HUES64 (cell line): ENCODE results near the gene LRTM2.

Experiments
- H3K27ac ChIP-seq: 2 replicates; pipeline ENCODE4 v1.7.0; 2013; ENCODE audit warnings: low read depth, low read length, inconsistent platforms
- H3K27me3 ChIP-seq: 2 replicates; pipeline ENCODE4 v1.6.1; 2013; ENCODE audit warnings: mild to moderate bottlenecking, low read length; ENCODE audit not compliant: insufficient read depth
- H3K36me3 ChIP-seq: 2 replicates; pipeline ENCODE4 v1.6.1; 2013; ENCODE audit warnings: mild to moderate bottlenecking, low read length; ENCODE audit not compliant: insufficient read depth
- H3K4me1 ChIP-seq: 2 replicates; pipeline ENCODE4 v1.6.1; 2013; ENCODE audit warnings: mild to moderate bottlenecking, low read length, moderate library complexity; ENCODE audit not compliant: insufficient read depth
- H3K4me3 ChIP-seq: 2 replicates; pipeline ENCODE4 v1.5.1; 2013; ENCODE audit warnings: mild to moderate bottlenecking, low read length, moderate library complexity
- H3K9ac ChIP-seq: 2 replicates; pipeline ENCODE4 v1.6.1; 2013; ENCODE audit warnings: mild to moderate bottlenecking, low read depth, low read length
- H3K9me3 ChIP-seq: 2 replicates; pipeline ENCODE4 v1.6.1; 2013; ENCODE audit warnings: low read depth, low read length; ENCODE audit not compliant: insufficient read depth
- WGBS: fragments of 150-250, 120-280 bp; methylation state at CpG from one replicate; pipeline ENCODE4 v1.1.7; 2013; ENCODE audit warnings: missing lambda C conversion rate; 5-methylcytosine and 5-hydroxymethylcytosine counted together

The LRTM2 gene

GRCh38 chr12:1826401-1826800, 6.0 kb downstream of the LRTM2 start:
- Histone ChIP-seq H3K9me3 (no peaks in the 10 kb centered on the region), H3K4me3 (no peak overlapping the region), H3K27me3 (peaks cover 29% of the 10 kb centered on the region), H3K4me1 (no peaks in the 10 kb centered on the region; the same call in 1 of the 2 replicates), H3K36me3 (no peaks in the 10 kb centered on the region), H3K9ac (no peak overlapping the region), H3K27ac (no peak overlapping the region)
- 90% methylated on average over 14 of the region's 15 CpGs for WGBS

GRCh38 chr12:1826867-1827705, 6.7 kb downstream of the LRTM2 start:
- Histone ChIP-seq H3K4me3 (no peak overlapping the region), H3K9me3 (no peaks in the 10 kb centered on the region), H3K27ac (no peak overlapping the region), H3K36me3 (no peaks in the 10 kb centered on the region), H3K9ac (no peak overlapping the region), H3K27me3 (peaks cover 27% of the 10 kb centered on the region), H3K4me1 (no peaks in the 10 kb centered on the region; the same call in 1 of the 2 replicates)
- WGBS = 87% methylated on average over 25 of the region's 25 CpGs

GRCh38 chr12:1827826-1828805, 7.8 kb downstream of the LRTM2 start:
- Histone ChIP-seq H3K9ac (no peak overlapping the region), H3K27me3 (peaks cover 21% of the 10 kb centered on the region), H3K4me1 (no peaks in the 10 kb centered on the region; the same call in 1 of the 2 replicates), H3K27ac (no peak overlapping the region), H3K4me3 (no peak overlapping the region), H3K9me3 (no peaks in the 10 kb centered on the region), H3K36me3 (no peaks in the 10 kb centered on the region)
- 87% methylated on average over 38 of the region's 38 CpGs for WGBS

GRCh38 chr12:1828856-1829255, 8.5 kb downstream of the LRTM2 start:
- Histone ChIP-seq H3K9me3 (no peaks in the 10 kb centered on the region), H3K4me3 (no peak overlapping the region), H3K4me1 (no peaks in the 10 kb centered on the region; the same call in 1 of the 2 replicates), H3K36me3 (no peaks in the 10 kb centered on the region), H3K27ac (no peak overlapping the region), H3K27me3 (peaks cover 20% of the 10 kb centered on the region), H3K9ac (no peak overlapping the region)
- 86% methylated on average over 16 of the region's 16 CpGs for WGBS

GRCh38 chr12:1829306-1829900, 9.0 kb downstream of the LRTM2 start:
- Histone ChIP-seq H3K9ac (no peak overlapping the region), H3K27me3 (peaks cover 20% of the 10 kb centered on the region), H3K36me3 (no peaks in the 10 kb centered on the region), H3K27ac (no peak overlapping the region), H3K9me3 (no peaks in the 10 kb centered on the region), H3K4me3 (no peak overlapping the region), H3K4me1 (no peaks in the 10 kb centered on the region; the same call in 1 of the 2 replicates)
- 88% methylated on average over 11 of the region's 11 CpGs for WGBS

GRCh38 chr12:1830401-1830845, 10.1 kb downstream of the LRTM2 start:
- Histone ChIP-seq H3K4me1 (no peaks in the 10 kb centered on the region; the same call in 1 of the 2 replicates), H3K4me3 (no peak overlapping the region), H3K9me3 (no peaks in the 10 kb centered on the region), H3K27ac (no peak overlapping the region), H3K27me3 (peaks cover 20% of the 10 kb centered on the region), H3K9ac (no peak overlapping the region), H3K36me3 (no peaks in the 10 kb centered on the region)
- WGBS = 74% methylated on average over 3 of the region's 3 CpGs

GRCh38 chr12:1830981-1831963, 10.9 kb downstream of the LRTM2 start:
- H3K9me3 ChIP-seq = no peaks in the 10 kb centered on the region
- H3K27ac ChIP-seq = no peak overlapping the region
- H3K4me1 ChIP-seq = no peaks in the 10 kb centered on the region; the same call in 1 of the 2 replicates
- peaks cover 20% of the 10 kb centered on the region for H3K27me3 ChIP-seq
- no peak overlapping the region for H3K9ac ChIP-seq
- 26% methylated on average over 33 of the region's 34 CpGs for WGBS
- H3K36me3 ChIP-seq = no peaks in the 10 kb centered on the region
- H3K4me3 ChIP-seq = peak overlapping the region; percentile 37

GRCh38 chr12:1832801-1833595, 12.6 kb downstream of the LRTM2 start:
- no peak overlapping the region for H3K9ac ChIP-seq
- H3K9me3 ChIP-seq = no peaks in the 10 kb centered on the region
- no peak overlapping the region for H3K4me3 ChIP-seq
- H3K27ac ChIP-seq = no peak overlapping the region
- 81% methylated on average over 17 of the region's 17 CpGs for WGBS
- H3K27me3 ChIP-seq = peaks cover 20% of the 10 kb centered on the region
- no peaks in the 10 kb centered on the region for H3K36me3 ChIP-seq
- H3K4me1 ChIP-seq = peaks cover 2% of the 10 kb centered on the region; the same call in 1 of the 2 replicates

GRCh38 chr12:1833596-1834028, 13.2 kb downstream of the LRTM2 start:
- WGBS = 85% methylated on average over 10 of the region's 10 CpGs
- no peaks in the 10 kb centered on the region for H3K36me3 ChIP-seq
- H3K4me3 ChIP-seq = no peak overlapping the region
- peaks cover 2% of the 10 kb centered on the region; the same call in 1 of the 2 replicates for H3K4me1 ChIP-seq
- H3K9me3 ChIP-seq = no peaks in the 10 kb centered on the region
- no peak overlapping the region for H3K9ac ChIP-seq
- no peak overlapping the region for H3K27ac ChIP-seq
- H3K27me3 ChIP-seq = peaks cover 20% of the 10 kb centered on the region
